ENCODE measurements around the gene TAS2R30.

DNA sequence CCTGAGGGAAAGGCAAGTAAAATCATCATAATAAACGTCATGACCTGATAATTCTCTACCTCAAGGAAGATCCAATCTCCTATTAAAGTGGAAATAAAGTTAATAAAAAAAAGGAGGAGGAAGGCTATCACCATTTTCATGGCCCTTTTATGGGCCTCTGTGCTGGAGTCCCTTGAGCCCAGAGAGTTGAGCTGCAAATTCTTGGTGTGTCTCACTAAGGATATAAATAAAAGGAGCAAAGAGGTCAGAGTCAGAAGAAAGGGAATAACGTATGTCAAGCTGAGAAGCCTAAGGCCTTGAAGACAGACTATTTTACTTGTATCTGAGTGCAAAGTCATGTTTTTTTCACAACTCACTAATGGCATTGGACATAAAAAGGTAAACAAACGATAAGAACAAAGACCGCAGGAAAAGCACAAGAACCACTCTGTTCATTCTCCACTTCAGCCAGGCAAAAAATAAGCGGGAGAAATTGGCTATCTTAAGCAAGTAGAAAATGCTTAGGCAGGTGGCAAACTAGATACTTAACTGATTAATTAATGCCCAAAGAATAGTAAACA is 24.5 kb upstream of the TAS2R30 start:
- TF ChIP-seq POLR2A (IDR thresholded peaks at IDR 0.05) (no peak), CTCF (IDR thresholded peaks at IDR 0.05) (no peak), POLR2AphosphoS5 (IDR thresholded peaks at IDR 0.05) (no peak), EP300 (IDR thresholded peaks at IDR 0.05; ENCODE audit: low read depth) (no peak)

Data from transverse colon (tissue), 4 donors.